Stimulated activated CD4-positive, alpha-beta T cell treated with anti-CD3 and anti-CD28 coated beads, Interleukin-15, amount 100 ng/mL, for 48 hours (primary cell): ENCODE data around the gene NCKAP5.

Source experiments
- DNase-seq, 2 donors: peaks; one replicate each; pipeline ENCODE4 v3.0.0-alpha.2; 2020; ENCODE audit warnings: low read depth in 2 of 2

NCKAP5 gene

GRCh38 chr2:133086176-133086575, 482.1 kb downstream of the NCKAP5 start:
- no peak for DNase-seq

GRCh38 chr2:133085646-133086045, 482.6 kb downstream of the NCKAP5 start:
- no peak for DNase-seq

GRCh38 chr2:133082034-133082433, 486.2 kb downstream of the NCKAP5 start:
- no peak for DNase-seq

GRCh38 chr2:133080822-133081221, 487.4 kb downstream of the NCKAP5 start:
- no peak for DNase-seq

- no peak for DNase-seq
These were observed 489.4 kb downstream of the NCKAP5 start for GRCh38 chr2:133078667-133079411.

- no peak for DNase-seq
These were observed 490.9 kb downstream of the NCKAP5 start for GRCh38 chr2:133077269-133077822.

GRCh38 chr2:133072837-133073694, 495.2 kb downstream of the NCKAP5 start:
- no peak for DNase-seq

- no peak for DNase-seq
These were observed 504.5 kb downstream of the NCKAP5 start for GRCh38 chr2:133063775-133064174.

- DNase-seq, result no peak
These were observed 505.2 kb downstream of the NCKAP5 start for GRCh38 chr2:133062931-133063665.

GRCh38 chr2:133061874-133062593, 506.2 kb downstream of the NCKAP5 start:
- DNase-seq, result no peak

- DNase-seq, result no peak
These were observed 514.0 kb downstream of the NCKAP5 start for GRCh38 chr2:133054297-133054696.

- DNase-seq, result no peak
These were observed 514.7 kb downstream of the NCKAP5 start for GRCh38 chr2:133053541-133053940.

GRCh38 chr2:133045787-133046186, 522.5 kb downstream of the NCKAP5 start:
- no peak for DNase-seq

GRCh38 chr2:133044556-133044955, 523.7 kb downstream of the NCKAP5 start:
- DNase-seq, result no peak

GRCh38 chr2:133040170-133040569, 528.1 kb downstream of the NCKAP5 start:
- DNase-seq, result no peak

- DNase-seq, result no peak
These were observed 528.7 kb downstream of the NCKAP5 start for GRCh38 chr2:133039531-133039930.

GRCh38 chr2:133026536-133027177, 541.6 kb downstream of the NCKAP5 start:
- DNase-seq, result no peak

- DNase-seq, result no peak
These were observed 543.3 kb downstream of the NCKAP5 start for GRCh38 chr2:133025004-133025403.

- DNase-seq, result no peak
These were observed 555.2 kb downstream of the NCKAP5 start for GRCh38 chr2:133012847-133013734.

GRCh38 chr2:133004623-133005022, 563.6 kb downstream of the NCKAP5 start:
- DNase-seq, result no peak
